Endothelial cell of umbilical vein (primary cell): Measurements from ENCODE around the gene DNAJC21.

Source experiments
- CTCF ChIP-seq, 2 donors: IDR thresholded peaks; 1 replicate in 1 of 2; 2 replicates in 1 of 2; pipeline ENCODE4 v1.5.1; 2011; ENCODE audit warnings: low read length in 2 of 2, mild to moderate bottlenecking in 2 of 2, moderate library complexity in 2 of 2, control low read depth in 1 of 2, inconsistent platforms in 1 of 2, low read depth in 1 of 2; ENCODE audit not compliant: insufficient read depth in 1 of 2; ENCODE audit errors: extremely low read depth in 1 of 2
- FOS ChIP-seq: IDR thresholded peaks from 2 replicates; pipeline ENCODE4 v1.6.1; 2011; ENCODE audit warnings: mild to moderate bottlenecking, low read length, moderate library complexity, borderline replicate concordance; ENCODE audit not compliant: insufficient read depth
- JUN ChIP-seq: IDR thresholded peaks from 2 replicates; pipeline ENCODE4 v1.6.1; 2011; ENCODE audit warnings: borderline replicate concordance, low read depth; ENCODE audit not compliant: insufficient read length, insufficient read depth
- MAX ChIP-seq: IDR thresholded peaks from 2 replicates; pipeline ENCODE4 v1.6.1; 2011; ENCODE audit not compliant: insufficient read depth, insufficient read length
- POLR2A ChIP-seq: IDR thresholded peaks from 2 replicates; pipeline ENCODE4 v1.6.1; 2012; ENCODE audit warnings: low read depth, mild to moderate bottlenecking, control low read depth, low read length
- POLR2AphosphoS5 ChIP-seq: IDR thresholded peaks from 2 replicates; pipeline ENCODE4 v1.6.1; 2012; ENCODE audit warnings: low read depth, mild to moderate bottlenecking, control low read depth, low read length, moderate library complexity; ENCODE audit not compliant: insufficient read depth

GRCh38 chr5:34996261-34996660, 66.9 kb downstream of the DNAJC21 start:
- TF ChIP-seq CTCF (IDR thresholded peaks at IDR 0.05; ENCODE audit: extremely low read depth in 1 of 2, insufficient read depth in 1 of 2, low read depth in 1 of 2, low read length in 2 of 2) (no peak), POLR2A (no peak), JUN (no peak), MAX (no peak), FOS (no peak), POLR2AphosphoS5 (no peak)
